M059J (cell line): ENCODE data around the gene ITGB6. TPM values are rescaled to one million over a fixed set of nuclear protein-coding genes. Genes with fewer than 3 reads are reported as not detected.
A peak's percentile ranks its signal among the peaks of the same experiment; 100 is the strongest.

Experiments used
- DNase-seq: peaks from one replicate; pipeline ENCODE4 v3.0.0-alpha.2; 2012; ENCODE audit warnings: low read depth
- total RNA-seq: library from RNA; depleted of rRNA; stranded (reverse); fragments of >200 nt; shearing (Covaris generic); gene quantifications from 2 replicates; pipeline ENCODE4 v1.2.3, GENCODE V29; 2014; rRNA removed

The ITGB6 gene, protein sequence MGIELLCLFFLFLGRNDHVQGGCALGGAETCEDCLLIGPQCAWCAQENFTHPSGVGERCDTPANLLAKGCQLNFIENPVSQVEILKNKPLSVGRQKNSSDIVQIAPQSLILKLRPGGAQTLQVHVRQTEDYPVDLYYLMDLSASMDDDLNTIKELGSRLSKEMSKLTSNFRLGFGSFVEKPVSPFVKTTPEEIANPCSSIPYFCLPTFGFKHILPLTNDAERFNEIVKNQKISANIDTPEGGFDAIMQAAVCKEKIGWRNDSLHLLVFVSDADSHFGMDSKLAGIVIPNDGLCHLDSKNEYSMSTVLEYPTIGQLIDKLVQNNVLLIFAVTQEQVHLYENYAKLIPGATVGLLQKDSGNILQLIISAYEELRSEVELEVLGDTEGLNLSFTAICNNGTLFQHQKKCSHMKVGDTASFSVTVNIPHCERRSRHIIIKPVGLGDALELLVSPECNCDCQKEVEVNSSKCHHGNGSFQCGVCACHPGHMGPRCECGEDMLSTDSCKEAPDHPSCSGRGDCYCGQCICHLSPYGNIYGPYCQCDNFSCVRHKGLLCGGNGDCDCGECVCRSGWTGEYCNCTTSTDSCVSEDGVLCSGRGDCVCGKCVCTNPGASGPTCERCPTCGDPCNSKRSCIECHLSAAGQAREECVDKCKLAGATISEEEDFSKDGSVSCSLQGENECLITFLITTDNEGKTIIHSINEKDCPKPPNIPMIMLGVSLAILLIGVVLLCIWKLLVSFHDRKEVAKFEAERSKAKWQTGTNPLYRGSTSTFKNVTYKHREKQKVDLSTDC
- total RNA-seq: 0.49 and 1.6 TPM in 2 replicates

DNA sequence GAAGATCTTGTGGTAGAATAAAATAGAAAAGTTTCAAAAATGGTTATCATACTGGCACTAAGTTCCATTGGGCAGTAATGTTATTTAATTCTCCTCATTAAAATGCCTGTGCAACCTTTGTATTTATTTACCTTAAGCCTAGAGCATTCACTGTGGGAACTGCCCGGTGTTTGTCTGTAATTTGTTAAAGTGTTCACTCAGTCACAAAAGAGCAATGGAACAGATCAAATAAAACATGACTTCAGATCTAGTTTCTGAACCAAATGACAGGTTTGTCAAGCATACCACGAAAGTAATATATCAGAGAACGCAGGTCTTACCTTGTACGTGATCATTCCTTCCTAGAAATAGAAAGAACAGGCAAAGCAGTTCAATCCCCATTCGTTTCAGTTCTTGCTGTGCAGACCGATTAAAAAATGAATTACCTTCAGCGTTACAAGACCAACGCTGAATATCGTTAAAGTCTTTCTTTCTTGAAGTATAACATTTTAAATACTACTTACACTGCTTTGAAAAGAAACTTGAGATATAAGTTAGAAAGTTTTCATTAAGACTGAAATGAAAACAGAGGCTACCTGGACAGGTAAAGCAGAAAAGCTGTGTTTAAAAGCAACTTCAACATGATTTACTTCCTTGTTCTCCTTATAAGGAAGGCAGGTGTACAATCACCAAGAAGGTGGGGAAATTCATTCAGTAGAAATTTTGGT, at the start of gene ITGB6:
Gene ITGB6, minus strand, starts transcription at position 590 of the 707 bp plus-strand sequence. Its CDS starts 209 bp downstream, at position 381.
- no peak for DNase-seq

DNA sequence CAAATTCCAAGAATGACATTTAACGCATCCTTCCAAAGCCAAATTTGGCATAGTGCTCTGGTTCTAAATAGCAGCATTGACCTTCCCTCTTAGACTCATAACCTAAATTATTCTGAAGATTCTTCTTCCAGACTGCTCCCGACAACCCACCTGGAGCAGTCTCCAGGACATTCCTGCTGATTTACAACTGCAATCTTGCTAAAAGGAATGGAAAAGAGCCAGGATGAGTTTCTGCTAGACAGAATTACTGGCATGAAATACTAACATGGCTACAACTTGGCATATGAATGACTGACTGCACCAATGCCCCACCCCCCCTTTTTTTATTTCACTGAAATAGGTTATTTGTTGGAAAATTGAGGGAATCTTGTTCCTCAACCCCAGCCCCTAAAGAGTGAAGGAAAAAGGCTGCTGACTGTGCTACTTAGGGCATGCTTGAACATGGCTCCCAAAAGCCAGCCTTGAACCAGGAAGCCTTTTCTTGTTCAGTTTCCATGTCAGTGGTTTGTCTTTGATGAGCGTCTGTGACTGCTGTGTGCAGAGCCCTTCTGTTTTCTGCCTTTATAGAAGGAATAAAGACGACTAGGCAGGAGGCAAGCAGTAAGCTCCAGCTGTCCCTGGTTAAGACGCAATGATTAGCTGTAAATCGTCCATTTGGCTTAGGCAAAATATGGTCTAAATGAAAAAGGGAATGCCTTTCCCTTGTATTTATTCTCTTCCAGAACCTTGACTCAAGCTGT, 47.4 kb upstream of the ITGB6 start:
- DNase-seq: peak; percentile 51

DNA sequence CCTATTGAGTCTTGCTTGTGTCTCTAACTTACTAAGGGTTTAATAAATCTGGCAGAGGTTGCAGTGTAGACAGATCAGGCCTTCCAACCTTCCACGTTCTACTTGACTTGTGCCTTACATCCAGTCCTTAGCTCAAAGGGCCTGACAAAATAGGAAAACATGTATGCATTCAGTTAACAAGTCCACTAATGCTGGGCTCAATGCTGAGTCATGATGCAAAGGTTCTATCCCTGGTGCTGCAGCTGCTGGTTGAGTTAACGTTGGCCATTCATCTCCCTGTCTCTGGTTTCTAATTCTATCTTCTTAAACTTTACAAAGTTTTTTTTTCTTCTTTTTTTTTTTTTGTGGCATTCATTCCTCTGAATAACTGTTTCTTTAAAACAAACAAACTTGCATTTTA, 46.3 kb upstream of the ITGB6 start:
- DNase-seq: no peak

DNA sequence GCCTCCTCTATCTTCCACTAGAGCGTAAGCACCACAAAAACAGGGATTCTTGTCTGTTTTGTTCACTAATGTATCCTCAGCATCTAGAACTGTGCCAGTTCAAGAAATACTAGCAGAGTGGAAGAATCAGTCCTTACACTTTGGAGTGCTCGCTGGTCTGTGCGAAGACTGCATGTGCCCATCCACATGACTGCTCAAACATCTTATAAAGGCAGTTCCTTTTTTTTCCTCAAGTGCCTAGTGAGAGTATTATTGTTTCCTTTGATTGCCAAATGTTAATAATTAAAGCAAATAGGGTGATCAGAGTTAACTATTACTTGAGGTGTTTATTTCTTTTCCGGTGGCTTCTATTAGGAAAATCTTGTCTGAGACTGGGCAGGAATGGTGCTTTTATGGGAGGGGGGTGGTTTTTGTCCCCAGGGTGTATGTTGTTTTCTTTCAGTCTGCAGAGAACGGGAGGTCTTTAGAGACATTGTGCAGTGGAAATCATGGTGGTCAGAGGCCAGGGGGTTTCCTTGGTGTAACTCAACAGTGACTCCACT, 45.6 kb upstream of the ITGB6 start:
- DNase-seq: no peak

DNA sequence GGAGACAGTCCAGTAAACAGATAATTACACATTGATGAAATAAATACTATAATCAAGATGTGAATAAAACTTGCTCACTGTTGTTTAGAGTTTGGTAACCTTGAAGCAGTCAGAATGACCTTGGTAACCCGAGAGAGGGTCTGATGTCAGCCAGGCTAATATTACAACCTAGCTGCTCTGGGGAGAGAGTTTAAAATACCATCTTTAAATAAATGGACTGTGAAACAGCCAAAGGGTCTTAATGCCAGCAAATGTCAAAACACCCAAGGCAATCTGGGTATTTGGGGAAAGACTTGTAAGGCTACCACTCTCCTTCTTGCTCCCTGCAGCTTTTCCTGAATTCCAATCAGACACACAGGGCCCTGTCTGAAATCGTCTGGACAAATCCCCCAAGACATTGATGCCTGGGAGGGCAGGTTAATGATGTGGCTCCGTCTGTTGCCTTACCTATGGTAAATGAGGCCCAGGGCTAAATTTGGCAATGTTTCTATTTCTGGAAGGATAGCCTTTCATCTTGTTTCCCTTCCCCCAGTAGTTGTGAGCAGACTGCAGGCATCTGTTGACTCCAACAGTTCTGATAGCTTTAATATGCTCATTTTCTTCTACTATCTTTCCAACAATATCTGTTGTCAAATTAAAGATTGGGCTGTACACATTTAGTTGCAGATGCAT, 43.0 kb upstream of the ITGB6 start:
- no peak for DNase-seq

DNA sequence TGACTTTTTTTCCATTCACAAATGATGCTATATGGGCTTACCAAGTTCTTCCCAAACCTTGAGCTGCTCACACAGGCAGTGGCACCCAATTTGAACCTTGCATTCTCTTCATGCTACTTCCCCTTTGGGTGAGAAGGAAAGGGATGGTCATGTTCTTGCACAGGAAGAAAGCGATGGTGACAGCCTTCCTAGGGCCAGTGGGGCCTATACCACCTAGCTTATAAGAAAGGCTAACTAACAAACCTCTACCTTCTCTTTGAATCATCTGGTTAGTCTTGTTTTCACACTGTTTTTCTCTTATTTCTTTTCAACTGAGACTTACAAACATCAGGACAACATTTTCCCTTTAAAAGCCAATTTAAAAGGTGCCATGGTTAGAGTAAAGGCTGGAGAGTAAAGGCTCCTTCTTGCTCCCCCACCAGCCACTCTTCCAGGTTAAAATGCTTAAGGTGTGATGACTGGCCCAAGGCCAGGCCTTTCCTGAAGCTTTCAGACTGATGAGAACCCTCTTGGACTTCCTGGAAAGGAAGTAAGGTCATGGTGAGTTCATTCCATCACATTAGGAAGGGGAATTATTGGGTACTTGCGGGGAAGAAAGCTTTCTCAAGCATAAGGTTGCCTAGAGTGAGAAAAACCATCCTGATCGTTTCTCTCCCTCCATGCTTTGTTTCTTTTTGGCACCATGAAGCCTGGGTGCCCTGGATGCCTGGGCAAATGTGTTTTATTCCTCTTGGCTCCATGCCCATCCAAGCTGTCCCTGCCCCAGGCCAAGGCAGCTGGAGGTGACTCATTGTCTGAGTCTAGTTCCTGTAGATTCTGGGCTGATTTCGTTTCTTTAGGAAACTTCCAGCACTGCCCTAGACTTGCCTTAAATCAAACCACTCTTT, 41.4 kb upstream of the ITGB6 start:
- peak; percentile 94 for DNase-seq

DNA sequence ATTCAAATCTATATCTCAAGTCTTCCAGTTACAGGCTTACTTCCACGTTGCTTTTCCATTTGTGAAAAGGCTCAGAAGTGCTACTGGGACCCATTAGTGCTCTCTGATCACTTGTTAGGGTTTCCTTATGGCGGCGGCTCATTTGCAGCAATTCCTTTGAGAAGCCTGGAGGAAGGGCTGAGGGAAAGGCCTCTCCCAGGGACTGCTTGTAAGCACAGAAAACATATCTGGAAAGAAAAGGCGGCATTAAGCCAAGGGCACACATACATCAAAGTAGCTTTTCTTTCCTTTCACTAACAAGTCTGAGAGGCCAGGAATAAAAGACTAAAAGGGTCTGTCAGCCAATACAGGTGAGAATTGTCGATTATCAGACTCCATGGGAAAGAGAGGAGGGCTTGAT, 39.4 kb upstream of the ITGB6 start:
- no peak for DNase-seq

DNA sequence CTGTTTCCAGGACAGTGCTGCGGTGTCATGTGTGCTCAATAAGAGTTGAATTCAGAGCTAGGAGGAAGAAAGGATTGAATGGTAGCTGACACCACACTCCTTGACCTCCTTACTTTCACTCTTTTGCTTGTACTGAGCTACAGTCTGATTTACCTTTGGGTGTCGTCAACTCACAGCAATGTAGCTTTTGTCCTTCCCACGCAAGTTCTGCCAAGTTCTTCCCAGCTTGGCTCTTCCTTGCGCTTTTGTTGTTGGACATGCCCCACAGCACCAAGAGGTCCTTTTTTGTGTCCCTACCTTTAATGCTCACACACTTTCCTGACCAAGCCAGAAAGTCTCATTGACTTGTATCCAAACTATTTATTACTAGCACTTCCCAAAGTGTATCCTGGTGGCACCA, 38.3 kb upstream of the ITGB6 start:
- no peak for DNase-seq

DNA sequence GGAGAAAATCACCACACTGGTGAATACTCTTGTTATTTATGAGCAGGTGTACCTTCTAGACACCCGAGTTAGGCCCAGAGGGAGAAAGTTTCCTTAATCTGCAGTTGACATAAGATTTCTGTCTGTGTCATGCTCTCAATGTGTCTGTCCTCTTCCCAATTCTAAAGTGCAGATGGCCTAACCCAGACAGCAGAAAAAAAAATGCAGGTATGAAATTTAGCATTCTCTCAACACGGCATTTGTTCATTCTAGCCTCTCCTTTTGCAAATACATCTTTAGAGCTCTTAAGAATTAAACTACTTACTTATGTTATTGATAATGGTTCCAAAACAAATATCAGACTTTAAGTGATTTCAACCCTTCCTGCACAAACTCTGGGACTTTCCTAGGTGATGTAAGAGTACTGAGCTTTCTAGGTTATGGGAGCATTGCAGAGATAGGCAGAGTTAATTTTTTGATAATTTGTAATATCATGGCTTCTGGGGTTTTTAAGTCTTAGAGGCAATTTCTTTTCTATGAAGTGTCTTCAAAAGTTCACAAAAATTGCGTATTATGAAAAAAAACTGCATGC, 32.9 kb upstream of the ITGB6 start:
- no peak for DNase-seq

DNA sequence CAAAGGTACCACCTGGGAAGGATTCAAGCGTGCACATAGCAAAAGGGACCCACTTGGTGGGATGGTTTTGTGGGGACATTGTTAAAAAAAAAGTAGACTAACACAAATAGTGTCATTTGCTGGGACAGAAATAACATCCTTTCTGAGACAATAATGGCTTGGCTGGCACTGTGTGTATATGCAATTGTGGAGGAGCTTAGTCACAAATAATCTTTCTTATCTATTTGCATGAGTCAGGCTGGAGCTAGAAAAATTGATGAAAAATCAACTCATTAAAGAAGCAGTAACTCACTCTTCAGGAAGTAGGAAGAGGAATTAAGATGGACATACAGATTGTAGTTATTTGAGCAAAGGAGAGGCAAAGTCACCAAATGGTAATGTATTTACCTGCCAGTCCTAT, 29.5 kb upstream of the ITGB6 start:
- DNase-seq: peak; percentile 78

DNA sequence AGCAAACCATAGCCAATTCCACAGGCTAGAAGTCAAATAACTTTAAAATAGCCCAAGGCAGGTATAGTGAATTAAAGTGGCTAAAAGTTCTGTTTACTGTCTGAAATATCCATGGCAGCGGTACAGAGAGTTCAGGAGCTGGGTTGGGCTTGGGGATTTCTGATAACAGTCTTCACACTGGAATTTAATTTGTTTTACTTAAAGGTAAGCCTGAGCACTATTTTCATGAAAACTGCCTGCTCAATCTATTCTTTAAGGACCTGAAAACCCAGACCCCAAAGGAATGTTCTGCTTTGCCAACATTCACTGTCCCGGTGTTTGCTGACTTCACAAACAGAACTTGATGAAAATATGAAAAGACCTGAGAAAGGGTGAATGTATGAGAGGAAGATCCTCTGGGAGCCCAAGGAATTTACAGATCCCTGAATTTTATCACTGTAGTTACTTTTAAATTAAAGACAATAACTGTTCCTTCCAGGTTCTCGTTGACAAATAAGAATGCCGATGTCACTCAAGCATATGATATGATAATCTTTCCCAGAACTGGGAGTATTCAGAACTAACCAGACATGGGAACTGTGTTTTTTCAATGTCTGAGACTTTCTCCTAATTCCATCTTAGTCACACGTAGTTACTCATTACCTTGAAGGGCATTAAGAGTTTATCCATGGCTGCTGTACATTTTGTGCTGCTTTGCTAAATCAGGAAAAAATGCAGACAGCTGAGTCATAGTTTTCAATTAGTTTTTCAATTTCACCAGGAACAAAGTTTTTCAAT, 28.3 kb upstream of the ITGB6 start:
- DNase-seq: peak; percentile 94

DNA sequence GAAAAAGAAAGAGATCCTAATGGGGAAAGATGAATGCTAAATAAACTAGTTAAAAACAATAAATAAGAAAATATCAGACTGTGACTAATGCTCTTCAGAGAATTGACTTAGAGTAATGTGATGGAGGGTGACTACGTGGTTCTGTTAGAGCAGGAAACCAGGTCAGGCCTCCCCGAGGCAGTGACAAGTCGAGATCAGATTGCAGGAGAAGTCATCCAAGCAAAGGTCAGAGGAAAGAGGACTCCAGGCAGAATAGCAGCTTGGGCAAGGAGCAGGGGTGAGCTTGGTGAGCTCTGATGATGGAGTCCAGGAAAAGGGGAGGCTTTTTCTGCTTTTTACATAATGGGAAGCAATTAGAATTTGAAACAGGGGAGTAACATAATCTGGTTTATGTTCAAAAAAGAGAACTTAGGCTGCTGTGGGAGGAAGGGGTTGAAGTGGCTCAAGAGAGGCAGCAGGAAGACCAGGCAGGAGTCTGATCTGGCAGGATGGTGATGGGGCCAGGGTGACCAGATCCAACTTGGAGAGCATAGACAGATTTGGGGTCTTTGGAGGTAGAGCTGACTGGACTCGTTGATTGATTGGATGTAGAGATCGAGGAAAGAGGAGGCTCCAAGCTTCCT, 27.3 kb upstream of the ITGB6 start:
- peak; percentile 93 for DNase-seq

DNA sequence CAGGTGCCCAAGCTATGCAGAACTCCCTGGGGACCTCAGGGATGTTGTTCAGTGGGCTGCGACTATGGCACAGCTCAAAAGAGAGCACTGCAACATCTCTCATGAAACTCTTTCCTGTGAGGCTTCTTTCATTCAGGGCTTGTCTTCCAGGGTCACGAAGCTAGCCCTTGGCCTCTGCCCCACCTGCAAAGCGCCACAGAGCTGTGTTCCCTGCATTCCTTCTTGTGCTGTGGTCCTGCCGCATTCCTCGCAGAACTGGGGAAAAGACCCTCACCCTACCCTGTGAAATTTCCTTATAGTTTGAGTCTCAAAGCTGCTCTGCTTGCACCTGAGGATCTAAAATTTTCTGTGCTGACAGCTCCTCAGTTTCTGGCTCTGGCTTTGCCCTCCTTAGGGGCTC, 26.3 kb upstream of the ITGB6 start:
- no peak for DNase-seq

DNA sequence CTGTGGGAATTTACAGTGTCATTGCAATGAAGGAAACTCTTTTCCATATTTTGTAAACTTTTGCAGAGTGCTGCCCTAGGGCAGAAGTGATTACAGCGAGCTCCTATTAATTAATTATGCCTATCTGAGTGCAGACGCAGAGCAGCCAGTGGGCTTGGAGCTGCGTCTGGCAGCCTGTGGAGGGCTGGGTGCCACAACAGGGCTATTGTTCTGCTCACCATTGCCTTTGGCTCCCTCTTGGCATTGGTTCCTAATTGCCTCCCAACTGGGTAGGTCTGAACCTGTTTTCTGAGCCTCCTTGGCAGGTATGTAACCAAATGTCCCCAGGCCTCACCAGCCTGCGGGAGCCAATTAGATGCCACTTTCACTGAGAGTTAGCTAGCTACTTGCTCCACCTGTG, 25.6 kb upstream of the ITGB6 start:
- peak; percentile 68 for DNase-seq

DNA sequence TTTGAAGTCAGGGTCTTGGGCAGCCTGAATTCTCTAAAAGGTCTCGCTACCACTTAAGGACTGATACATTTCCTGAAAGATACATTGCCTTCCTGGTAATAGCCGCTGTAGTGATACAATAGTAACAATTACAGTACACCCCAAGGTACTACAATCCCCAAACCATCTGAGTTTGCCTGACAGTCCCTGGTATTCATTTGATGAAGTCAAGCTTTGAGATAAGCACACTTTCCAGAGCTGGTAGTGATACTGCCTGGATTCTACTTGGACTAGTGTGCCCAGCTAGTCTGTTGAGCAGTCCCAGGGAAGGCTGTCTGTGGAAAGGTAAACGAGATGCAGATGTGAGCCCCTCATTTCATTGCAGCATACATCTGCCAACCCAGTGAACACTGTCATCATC, 24.4 kb upstream of the ITGB6 start:
- no peak for DNase-seq

DNA sequence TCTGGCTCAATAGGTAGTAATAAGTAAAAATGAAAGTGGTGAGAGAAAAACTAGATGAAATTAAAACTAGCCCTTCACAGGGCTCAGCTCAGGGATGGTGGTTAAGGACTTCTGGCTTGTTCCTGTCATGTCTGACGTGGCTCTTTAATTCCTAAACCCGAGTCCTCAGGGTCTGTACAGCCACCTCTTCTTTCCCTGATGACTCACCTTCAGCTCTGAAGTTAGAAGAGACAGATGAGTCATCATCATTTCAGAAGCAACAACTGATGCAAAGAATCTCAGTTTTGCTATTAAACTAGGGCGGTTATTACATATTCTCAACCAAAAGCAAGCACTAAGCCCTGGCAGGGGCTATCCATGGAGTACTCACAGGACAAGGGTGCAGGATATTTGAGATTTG, 24.0 kb upstream of the ITGB6 start:
- peak; percentile 99 for DNase-seq

DNA sequence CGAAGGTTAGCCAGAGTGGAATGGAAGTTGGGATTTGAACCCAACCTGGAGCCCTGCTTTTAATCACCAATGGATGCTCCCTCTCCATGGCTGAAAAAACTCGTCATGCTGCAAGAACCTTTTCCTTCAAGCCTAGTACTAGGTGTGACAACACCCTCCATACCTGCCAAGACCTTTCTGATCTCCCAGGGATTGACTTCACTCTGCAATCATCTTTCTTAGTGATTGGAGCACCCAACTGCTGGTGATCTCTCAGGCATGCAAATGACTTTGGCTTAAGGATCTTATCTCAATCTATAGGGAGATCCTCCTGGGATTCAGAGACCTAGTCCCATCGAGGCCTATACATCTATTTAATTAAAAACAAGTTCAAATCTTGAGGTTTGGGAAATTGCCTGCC, 23.5 kb upstream of the ITGB6 start:
- no peak for DNase-seq
